HG02571 (cell line): ENCODE data around the gene LIMCH1.
"Not testable (repeated sequence)": the region's sequence is repeated elsewhere in the genome, so short reads cannot be mapped to it uniquely, and the experiment has no call there.

Experiments
- ATAC-seq: cut with Tn5 transposase; IDR thresholded peaks from one replicate; pipeline ENCODE4 v1.9.1; 2021; ENCODE audit warnings: mild to moderate bottlenecking, moderate library complexity; ENCODE audit not compliant: unreplicated experiment

LIMCH1 gene

DNA sequence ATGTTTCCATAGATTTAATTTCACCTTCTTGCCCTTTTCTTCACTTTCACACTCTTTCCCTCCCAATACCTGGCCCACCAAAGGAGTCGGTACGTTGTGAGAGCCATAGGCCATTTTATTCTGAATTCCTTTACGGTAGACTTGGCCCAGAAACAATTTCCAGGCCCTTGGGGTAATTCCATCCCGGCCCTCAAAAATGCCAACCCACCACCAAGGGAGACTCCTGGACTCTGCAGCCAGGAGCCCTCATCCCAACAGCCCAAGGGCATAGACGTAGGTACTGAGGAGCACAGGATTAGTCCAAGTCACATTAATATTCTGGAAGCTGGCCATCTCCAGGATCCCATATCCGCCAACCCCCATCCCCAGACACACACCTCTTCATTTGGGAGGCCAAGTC is 102.9 kb downstream of the LIMCH1 start:
- no peak for ATAC-seq

DNA sequence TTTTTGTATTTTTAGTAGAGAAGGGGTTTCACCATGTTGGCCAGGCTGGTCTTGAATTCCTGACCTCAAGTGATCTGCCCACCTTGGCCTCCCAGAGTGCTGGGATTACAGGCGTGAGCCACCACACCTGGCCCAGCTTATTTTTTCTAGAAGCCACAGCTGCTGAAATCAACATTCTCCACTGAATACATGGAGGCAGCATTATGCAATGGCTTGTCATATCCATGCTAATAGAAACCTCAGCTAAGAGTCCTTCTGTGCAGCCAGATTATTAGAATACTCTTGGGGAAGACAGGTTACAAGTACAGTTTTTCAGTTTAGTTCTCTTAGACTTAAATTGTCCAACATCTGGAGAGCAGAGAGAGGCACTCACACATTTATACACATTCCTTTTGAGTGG is 104.8 kb downstream of the LIMCH1 start:
- ATAC-seq, result not testable (repeated sequence)

DNA sequence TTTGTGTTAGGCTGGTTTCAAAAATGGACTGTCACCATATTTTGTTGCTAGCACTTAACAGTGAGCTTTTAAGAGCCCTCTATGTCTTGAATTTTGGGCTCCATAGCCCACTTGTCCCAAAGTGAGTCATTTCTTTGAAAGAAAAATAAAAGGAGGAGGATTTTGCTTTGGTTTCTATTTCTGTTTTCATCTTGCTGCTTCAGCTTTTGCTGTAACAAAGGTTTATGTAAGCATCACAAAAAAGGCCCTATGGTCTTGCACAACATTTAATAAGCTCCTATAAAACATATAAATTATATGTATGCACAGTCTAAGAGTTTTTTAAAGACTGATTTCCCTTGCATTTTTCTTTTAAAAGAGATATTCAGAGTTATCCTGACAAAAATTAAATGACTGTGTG is 105.4 kb downstream of the LIMCH1 start:
- no peak for ATAC-seq

DNA sequence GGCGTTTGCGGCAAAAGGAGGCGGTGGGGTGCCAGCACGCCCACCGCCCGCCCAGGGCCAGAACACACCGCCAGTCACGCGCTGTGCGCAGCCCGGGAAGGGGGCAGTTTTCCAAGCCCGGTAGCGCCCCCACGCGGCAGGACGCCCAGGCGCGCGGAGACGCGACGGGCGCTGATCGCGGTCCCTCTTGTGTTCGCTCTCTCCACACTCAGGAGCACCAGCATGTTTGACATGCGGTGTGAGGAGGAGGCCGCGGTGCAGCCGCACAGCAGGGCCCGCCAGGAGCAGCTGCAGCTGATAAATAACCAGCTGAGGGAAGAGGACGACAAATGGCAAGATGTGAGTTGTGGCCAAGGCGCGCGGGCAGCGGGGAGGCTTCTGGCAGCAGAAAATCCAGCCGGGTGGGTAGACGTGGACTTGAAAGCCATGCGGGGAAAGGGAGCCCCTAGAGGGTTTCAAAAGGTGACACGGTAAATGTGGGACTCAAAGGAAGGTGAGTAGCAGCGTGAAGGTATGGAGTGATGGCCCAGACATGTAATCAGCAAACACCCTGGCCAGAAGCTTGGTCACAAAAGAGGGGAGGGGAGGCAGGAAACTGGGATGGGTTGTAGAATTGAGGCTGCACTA is 106.4 kb downstream of the LIMCH1 start:
- ATAC-seq, result no peak

DNA sequence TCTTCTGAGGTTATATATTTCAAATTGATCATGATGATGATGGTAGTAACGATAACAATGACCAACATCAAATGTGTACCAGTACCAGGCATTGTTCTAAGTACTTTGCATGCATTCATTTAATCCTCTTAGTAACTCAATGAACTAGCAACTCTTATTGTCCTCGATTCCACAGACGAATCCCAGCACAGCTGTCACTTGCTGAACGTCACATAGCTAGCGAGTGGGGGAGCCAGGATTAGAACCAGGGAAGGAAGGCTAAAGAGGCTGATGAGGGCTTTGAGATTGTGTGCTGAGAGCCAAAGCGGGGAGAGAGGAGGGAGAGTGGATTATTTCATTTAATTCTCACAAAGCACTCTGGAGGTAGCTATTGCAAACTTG is 106.9 kb downstream of the LIMCH1 start:
- no peak for ATAC-seq

DNA sequence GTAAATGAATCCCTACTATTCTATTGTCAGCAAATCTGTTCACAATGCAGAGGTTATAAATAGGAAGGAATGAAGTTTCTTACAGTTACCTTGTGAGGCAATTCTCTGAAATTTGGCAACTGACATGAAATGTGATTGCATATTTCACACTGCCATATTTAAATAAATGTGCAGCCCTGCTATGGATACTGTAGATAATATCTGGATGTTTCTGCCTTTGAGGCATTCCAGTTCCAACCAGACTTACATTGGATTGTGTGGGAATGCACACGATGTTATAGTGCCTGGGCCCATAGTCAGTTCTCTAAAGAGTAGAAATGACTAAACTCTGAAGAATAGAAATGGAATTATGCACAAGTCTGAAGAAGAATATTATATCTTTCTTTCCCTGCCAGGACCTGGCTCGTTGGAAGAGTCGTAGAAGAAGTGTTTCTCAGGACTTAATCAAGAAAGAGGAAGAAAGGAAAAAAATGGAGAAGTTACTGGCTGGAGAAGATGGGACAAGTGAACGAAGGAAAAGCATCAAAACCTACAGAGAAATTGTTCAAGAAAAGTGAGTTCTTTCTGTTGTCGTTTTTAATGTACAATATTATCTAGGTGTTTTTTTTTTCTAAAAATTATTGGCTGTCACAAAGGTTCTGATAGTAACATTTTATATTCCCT is 107.9 kb downstream of the LIMCH1 start:
- ATAC-seq, result no peak

DNA sequence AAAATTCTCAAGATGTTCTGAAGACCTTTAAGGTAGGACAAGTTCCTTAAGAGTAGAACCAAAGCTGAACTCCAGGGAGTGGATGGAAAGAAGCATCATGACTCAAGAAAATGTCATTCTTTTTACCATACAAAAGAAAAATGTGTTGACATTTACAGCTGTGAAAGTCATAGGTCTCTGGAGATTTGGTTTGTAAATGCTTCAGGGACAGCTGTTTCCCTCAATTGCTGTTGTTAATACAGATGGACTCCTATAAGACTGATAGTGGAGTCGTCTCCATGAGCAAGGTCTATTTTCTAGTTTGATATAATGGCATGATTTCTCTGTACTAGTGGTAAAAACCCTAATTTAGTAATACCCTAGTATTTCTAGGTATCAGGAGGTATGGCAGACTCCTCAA is 108.9 kb downstream of the LIMCH1 start:
- ATAC-seq, result no peak

DNA sequence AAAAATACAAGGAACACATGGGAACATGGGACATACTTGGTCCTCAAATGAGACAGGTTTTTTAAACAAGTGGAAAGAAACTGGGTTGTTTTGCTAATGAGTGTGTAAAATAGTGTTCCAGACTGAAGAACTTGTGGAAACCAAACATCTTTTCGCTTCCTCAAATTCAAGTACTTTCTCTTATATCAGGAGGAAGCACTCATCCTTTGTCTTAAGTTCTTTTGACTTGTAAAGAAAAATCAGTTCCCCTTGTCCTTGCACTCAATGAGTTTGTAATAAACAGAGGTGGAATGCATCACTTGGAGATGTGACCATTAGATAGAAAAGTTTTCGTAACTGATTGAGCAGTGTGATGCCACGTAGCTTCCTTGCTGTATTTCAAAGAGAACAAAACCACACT is 109.4 kb downstream of the LIMCH1 start:
- ATAC-seq, result no peak

DNA sequence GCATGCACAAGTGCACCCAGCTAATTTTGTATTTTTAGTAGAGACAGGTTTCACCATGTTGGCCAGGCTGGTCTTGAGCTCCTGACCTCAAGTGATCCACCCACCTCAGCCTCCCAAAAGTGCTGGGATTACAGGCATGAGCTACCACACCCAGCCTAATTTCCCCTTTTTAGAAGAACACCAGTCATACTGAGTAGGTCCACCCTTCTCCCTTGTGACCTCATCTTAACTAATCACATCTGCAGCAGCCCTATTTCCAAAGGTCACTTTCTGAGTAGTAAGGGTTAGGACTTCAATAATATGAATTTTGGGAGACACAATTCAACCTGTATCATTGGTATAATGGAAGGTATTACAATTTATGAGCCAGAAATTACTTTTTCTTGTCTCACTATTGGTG is 113.2 kb downstream of the LIMCH1 start:
- not testable (repeated sequence) for ATAC-seq

DNA sequence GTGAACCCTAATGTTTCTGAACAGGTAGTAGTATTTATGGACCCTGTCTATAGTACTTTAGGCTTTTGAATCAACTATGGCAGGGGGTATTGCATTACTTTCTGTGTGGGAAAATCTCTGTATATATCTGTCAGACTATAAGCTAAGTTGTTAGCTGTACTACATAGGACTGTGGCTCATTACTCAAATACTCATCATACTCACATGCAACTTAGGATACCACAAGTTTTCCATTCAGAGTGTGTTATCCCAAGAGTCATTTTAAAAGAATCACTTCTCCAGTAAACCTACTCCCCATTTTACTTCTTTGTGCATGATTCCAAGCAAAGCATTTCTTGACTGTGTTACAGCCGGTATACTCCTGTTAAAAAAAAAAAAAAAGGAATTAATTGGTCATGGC is 115.0 kb downstream of the LIMCH1 start:
- no peak for ATAC-seq

DNA sequence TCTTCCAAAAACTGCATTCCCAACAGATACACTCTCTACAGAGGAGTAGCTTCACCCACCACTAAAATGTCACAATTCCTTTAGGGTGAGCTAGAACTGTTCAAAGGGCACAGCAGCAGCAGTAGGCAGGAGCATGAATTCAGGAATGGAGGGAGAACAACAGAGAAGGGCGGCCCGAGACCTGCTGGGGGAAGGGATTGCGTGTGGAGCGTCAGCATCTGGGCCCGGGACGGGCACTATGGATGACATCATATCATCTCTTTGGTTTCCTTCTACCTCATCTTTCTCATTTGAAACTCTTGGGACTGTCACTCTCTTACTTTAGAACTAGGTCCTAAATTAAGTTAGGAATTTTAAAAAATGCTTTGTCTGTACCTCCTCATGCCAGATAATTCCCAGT is 115.6 kb downstream of the LIMCH1 start:
- no peak for ATAC-seq

DNA sequence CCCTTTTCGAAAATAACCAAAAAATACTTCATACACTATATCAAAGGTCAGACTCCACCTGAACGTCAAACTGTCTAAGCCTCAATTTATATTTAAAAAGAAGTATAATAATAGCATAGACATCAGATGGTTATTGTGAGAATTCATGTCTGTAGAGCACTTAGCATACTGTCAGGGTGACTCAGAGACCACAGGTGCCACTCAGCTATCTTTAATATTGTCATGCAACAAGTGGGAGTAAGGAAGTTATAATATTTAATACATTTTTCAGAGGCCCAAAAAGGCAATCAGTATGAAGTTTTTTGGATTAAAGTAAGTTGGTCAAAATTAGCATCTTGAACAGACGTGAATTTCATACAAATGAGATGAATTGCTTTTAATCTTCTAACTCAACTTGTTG is 117.2 kb downstream of the LIMCH1 start:
- ATAC-seq, result no peak

DNA sequence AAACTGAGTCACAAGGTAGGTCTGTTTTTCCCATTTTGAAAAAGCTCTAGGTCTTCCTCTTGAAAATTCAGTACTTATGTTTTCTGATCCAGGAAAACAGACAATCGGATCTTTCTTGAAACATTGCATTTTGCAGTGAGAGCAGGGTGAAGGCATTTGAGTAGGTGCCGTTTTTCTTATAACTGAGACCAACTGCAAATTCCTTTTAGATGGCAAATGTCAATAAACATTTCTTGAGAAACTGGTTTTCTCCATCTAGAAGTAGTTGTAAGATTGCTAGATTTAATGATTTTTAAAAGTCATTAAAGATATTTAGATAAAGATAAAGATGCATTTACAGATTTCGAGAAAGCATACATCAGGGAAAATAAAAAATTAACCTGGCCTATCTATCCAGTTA is 118.1 kb downstream of the LIMCH1 start:
- no peak for ATAC-seq

DNA sequence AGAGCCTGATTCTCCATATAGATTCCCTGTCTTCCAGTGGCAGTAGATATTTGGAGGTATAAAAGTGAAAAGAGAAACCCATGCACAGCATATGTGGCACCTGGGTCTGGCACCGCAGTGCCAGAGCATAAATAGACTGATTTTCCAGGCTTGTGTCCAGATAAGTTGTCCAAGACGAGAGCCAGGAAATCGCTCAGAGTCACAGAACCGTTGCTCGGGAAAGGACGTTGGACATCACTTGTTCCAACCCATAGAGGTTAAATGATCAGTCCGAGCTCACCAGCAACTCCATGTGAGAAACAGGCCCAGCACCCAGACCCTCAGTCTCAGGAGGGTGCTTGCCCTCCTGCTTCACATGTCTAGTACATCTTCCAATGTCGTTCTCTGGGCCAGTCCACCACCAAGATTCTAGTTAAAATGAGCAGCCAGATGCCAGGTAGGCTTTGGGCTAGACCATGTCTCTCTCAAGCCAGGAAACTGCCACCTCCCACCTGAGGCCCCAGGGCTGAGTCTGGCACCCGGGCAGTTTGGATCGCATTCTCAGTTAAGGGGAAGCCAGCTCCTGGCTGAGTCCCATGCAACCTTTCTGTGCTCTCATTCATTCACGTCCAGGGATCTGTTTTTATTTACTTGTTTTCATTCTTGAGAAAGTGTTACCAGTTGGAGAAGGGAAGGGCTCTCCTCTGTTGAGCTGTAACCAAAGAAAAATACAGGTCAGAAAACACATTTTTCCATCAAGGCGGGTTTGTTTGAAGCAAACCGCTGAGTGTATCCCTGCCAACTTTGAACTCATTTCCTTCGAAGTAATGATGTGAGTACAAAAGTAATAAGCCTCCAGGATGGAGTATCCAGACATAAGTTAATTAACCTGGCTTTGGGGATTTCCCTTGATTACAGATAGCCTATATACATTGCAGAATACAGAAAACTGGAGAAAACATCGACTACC is 118.9 kb downstream of the LIMCH1 start:
- no peak for ATAC-seq

DNA sequence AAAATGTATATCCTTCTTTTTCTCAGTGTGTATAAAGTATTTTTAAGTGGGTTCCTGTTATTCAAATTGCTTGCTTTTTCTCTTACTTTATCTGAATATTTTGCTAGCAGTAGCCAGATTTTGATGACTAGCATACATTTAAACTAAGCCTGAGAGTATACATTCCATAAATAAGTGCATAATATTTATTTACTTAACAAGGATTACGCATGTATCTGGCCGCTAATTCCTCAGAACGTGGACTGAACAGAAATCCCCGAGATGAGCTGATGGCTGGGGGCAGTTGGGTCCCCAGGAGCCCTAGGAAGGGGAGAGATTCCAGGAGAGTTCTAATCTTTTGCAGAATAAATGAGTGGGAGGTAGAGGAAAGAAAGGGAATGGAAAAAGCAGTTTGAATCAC is 119.6 kb downstream of the LIMCH1 start:
- ATAC-seq, result no peak

DNA sequence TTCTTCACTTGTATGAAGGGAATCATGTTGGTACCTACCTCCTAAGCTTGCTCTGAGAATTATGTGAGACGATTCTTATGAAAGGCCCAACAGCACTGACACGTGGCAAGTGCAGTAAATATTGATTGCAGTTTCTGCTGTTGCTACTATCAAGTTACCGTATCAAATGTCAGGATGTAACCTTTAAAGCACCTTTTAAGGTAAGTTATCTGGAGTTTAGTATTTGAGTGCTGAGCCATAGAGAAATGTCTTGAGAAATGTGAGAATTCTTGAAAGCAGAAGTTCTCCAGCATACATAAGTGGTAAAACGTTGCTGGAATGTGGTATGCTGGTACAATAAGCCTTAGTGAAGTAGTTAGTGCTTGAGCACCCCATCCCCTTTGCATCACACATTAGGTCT is 120.2 kb downstream of the LIMCH1 start:
- no peak for ATAC-seq

DNA sequence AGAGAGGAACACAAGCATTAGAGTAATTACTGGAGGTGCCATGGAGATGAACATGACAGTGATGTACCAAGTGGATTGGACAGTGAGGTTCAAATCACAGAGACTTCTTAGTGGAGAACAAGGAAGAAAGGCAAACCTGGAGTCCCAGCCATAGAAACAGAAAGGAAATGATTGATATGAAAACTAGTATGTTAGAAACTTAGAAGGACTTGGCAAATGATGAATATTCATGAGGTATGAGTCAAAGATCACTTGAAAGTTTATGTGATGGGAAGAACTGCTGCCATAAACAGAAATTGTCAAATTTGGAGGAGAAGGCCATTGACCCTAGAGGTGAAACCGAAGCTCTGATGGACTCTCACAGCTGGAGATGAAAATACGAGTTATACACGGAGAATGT is 122.4 kb downstream of the LIMCH1 start:
- no peak for ATAC-seq

DNA sequence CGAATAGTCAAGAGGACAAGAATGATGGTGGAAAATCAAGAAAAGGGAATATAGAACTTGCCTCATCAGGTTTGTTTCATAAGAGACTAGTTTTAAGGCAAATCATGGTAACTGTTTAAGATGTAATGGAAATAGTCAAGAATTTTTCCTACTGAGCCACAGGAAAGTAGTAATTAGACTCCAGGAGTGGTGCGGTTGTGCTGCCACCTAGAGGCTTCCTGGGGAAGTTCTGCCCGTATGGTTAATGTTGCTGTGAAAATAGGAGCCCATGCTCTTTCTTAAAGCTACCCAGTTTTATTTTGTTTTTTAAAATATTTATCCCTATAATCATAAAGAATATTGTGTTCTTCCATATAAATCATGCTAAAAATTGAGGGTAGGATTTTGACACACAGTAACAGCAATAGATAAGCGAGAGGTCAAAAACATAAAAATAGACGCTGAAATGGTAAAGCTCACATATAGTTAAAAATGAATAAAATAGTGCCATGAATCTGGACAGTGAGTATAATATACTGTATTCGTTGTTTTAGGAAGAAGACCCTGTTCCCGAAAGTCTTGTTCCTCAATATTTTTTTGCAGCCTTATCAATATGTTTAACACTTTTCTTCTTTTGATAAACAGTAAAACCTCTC is 123.6 kb downstream of the LIMCH1 start:
- ATAC-seq, result no peak

DNA sequence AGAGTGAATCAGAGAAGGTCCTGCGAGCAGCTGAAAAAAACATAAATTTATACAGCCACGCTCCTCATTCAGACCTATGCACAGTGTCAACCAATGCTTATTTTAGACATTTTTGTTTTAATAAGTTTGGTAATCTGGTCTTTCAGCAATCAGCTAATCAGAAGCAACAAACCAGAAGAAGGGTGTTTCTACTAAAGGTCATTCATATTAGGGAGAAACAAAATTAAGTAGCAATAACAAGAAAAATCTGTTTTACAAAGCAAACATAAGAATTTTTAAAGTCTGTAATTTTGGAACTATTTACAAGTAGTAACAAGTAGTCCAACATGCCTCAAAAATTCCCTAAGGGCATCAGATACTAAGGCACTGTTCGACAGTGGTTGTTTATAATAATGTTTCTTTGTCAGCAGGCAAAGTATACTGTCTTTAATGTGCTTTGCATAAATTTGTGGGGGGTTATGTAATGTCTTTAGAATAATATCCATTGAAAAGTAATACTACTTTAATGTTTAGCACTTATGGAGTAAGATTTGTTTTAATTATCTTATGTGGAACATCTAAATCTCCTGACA is 127.8 kb downstream of the LIMCH1 start:
- ATAC-seq, result no peak

DNA sequence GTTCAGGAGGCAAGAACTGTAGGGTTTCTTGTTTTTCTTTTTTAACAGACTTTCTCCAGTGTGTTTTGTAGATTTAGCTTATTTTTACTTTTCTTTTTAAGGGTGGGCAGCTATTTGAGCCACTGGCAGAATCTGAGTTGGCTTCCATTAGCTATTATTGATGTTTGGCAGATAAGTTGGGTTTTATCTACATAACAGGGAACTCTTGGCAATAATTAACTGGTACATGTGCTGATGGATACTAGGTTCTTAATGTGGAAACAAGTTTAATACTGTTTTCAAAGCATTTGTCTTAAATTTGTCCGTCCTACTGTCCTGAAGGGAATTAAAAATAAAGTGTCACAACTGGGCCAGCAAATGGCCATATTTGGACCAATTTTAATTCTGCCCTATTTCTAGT is 130.1 kb downstream of the LIMCH1 start:
- no peak for ATAC-seq

DNA sequence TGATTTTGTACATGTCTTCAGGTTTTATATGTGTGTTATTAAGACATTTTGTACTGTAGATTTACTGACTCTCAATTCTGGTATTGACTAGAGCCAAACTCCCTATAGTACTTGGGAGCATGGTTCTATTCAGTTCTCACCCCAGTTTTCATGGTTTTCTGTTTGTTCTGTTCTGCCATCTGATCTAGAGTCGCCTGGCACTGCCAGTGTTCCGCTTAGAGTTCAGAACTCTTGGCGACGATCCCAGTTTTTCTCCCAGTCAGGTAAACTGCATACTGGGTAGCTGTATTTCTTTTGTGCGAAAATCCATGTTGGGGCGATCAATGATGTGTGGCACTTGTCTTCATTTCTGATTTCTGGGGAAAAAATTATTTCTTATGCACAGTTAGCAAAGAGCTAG is 132.6 kb downstream of the LIMCH1 start:
- ATAC-seq, result no peak
